GM12892 (cell line): Measurements from ENCODE around the gene RFTN2.
"Not testable (repeated sequence)": the region's sequence is repeated elsewhere in the genome, so short reads cannot be mapped to it uniquely, and the experiment has no call there.

ENCODE experiments used
- POLR2A ChIP-seq: IDR thresholded peaks from 2 replicates; pipeline ENCODE4 v1.6.1; 2011; ENCODE audit warnings: low read depth, low read length, control low read depth
- POLR2AphosphoS5 ChIP-seq: IDR thresholded peaks from 2 replicates; pipeline ENCODE4 v1.6.1; 2011; ENCODE audit warnings: low read depth, low read length, control low read depth
- TAF1 ChIP-seq: IDR thresholded peaks from 2 replicates; pipeline ENCODE4 v1.6.1; 2011; ENCODE audit warnings: low read depth, mild to moderate bottlenecking, control low read depth, low read length, borderline replicate concordance

DNA sequence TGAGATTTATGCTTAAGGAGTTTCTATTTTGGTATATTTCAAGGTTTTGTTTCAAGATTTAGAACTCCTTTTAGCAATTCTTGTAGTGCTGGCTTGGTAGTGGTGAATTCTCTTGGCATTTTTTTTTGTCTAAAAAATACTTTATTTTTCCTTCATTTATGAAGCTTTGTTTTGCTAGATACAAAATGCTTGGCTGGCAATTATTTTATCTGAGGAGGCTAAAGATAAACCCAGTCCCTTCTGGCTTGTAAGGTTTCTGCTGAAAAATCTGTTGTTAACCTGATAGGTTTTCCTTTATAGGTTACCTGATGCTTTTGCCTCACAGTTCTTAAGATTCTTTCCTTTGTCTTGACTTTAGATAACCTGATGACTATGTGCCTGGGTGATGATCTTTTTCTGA, 24.3 kb upstream of the RFTN2 start:
- TF ChIP-seq POLR2A, POLR2AphosphoS5, TAF1: not testable (repeated sequence)
